Stimulated activated naive CD8-positive, alpha-beta T cell treated with anti-CD3 and anti-CD28 coated beads, Interleukin-15, Interleukin-2, amounts not matched to agents 100 U/mL and 50 U/mL, for 24 hours (primary cell): ENCODE data around the gene ASPSCR1.

Experiments used
- ATAC-seq: fragments of 150-1000 bp; cut with Tn5 transposase; one replicate; pipeline ENCODE4 v1.10.0; 2021
- DNase-seq: peaks from one replicate; pipeline ENCODE4 v3.0.0; 2021

The ASPSCR1 gene

DNA sequence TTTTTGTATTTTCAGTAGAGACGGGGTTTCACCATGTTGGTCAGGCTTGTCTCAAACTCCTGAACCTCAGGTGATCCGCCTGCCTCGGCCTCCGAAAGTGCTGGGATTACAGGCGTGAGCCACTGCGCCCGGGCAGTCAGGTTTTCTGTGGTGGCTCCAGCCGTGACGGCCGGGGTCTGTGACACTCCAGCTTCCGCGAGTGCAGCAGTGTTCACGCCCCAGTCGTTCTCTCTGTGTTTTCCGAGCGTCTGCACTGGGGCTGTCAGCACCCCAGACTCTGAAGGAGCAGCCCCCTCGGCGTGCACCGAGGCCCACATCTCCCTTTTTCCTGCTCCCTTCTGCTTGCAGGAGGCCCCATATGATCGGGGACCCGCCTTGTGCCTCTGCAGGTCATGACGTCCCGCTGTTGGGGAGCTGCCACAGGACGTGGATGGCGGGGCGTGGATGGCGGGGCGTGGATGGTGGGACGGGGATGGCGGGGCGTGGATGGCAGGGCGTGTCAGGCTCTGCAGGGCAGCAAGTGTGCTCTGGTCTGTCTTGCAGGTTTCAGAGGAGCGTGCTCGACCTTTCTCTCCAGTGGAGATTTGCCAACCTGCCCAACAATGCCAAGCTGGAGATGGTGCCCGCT is 5.7 kb downstream of the ASPSCR1 start:
- DNase-seq: no peak
- no peak for ATAC-seq

DNA sequence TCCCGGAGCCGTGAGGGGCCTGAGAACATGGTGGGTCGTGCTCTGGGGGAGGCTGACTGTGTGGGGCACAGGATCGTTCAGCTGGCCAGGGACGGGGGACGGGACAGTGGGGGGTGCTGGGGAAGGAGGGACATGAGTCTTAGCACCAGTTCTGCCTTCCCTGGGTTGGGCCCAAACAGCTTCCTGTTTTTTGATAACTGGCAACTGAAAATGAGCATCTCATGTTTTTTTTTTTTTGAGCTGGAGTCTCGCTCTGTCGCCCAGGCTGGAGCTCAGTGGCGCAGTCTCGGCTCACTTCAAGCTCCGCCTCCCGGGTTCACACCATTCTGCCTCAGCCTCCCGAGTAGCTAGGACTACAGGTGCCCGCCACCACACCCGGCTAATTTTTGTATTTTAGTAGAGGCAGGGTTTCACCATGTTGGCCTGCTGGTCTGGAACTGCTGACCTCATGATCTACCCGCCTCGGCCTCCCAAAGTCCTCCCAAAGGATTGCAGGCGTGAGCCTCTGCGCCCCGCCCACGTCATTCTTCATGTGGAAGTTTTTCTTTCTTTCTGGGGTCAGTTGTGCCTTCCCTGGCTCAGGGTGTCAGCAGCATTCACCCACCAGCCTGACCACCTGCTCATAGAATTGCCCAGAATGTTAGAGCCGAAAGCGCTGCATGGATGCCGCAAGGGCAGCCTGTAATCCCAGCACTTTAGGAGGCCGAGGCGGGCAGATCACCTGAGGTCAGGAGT is 6.4 kb downstream of the ASPSCR1 start:
- ATAC-seq: no peak
- DNase-seq: no peak

DNA sequence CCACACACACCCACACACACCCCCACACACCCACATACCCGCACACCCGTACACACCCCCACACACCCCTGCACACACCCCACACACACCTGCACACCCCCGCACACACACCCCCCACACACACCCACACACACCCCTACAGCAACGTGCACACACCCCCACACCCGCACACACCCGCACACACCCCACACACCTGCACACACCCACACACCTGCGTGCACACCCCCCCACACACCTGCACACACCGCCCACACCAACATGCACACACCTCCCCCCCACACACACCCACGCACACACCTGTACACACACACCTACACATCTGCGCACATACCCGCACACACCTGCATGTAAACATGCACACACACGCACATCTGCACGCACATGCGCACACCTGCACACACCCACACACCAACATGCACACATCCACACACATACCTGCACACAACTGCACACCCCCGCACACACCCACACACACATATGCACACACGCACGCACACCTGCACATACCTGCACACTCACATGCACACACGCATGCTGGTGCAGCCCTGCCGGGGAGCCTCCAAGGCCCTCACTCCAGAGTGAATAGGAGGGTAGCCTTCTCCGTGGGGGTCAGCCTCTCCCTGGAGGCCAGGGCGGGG is 7.5 kb downstream of the ASPSCR1 start:
- DNase-seq (no peak), ATAC-seq (no peak)

DNA sequence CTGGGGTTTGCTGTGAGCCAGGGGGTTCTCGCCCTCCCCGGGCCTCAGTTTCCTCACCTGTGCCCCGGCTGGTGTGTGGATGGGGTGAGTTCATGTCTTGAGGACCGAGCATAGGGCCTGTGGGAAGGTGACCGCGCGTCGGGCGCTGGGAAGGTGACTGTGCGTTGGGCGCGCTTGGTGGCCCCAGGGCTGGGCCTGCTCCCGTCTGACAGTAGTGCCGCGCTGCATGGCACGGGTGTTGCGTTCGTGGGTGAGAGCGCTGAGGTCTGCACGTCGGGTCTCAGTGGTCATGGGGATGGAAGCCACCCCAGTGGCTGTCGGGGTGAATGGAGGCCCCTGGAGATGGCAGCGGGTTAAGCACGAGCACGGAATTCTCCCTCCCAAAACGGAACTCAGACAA is 9.2 kb downstream of the ASPSCR1 start:
- ATAC-seq (no peak), DNase-seq (no peak)

DNA sequence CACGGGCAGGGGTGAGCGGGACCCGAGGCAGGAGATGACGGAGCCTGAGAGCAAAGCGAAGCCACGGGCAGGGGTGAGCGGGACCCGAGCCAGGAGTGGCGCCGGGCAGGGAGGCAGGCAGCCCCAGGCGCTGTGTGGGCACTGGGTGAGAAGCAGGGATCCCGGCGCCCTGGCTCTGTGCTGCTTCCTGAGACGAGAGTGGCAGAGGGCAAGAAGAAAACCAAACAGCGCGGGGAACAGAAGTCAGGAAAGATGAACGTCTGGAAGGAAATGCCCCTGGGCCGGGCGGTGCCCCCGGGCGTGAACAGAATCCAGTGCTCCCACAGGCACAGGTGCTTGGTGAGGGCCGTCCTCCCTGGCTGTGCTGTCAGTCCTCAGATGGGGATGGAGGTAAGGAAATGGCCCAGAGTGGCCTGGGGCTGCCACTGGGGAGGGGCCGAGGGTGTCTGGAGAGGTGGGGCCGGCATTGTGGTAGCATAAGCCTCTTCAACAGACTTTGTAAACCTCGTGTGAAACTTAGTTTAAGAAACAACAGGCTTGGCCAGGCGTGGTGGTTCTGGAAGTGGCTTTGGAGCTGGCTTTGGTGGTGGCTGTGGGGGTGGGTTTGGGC is 9.8 kb downstream of the ASPSCR1 start:
- no peak for DNase-seq
- ATAC-seq: no peak

DNA sequence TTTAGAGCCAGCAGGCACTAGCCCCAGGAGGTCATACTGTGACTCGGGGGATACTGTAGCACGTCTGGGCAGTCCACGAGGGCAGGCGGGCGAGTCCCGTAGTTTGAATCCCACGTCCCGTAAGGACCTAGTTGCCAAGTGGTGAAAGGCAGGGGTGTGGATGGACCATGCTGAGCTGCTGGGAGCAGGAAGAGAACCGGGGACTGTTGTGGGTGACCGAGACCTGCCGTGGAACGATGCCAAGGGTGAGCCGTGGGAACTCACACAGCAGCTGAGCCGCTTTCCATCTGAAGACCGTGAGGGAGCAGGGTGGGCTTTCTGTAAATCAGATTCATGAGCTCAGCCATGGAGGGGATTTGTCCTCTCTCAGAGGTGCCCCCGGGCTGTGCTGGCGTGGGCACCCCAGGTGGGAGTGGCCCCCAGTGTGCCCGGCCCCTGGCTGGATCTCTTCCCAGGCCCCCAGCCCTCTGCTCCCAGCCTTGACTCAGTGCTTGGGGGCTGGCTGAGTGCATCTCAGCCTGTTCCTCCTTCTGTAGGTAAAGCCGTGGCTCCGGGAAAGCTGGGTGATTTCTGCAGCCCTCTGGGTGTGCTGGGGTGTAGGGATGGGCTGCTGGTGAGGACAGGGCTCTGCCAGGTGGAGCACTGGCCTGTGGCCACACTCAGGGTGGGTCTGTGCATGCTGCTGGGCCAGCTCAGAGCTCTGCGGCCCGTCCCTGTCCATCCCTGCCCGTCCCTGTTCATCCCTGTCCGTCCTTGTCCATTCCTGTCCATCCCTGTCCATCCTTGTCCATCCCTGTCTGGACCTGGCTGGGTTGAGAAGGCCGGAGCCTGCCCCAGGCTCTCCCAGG is 13.6 kb downstream of the ASPSCR1 start:
- no peak for ATAC-seq
- no peak for DNase-seq

DNA sequence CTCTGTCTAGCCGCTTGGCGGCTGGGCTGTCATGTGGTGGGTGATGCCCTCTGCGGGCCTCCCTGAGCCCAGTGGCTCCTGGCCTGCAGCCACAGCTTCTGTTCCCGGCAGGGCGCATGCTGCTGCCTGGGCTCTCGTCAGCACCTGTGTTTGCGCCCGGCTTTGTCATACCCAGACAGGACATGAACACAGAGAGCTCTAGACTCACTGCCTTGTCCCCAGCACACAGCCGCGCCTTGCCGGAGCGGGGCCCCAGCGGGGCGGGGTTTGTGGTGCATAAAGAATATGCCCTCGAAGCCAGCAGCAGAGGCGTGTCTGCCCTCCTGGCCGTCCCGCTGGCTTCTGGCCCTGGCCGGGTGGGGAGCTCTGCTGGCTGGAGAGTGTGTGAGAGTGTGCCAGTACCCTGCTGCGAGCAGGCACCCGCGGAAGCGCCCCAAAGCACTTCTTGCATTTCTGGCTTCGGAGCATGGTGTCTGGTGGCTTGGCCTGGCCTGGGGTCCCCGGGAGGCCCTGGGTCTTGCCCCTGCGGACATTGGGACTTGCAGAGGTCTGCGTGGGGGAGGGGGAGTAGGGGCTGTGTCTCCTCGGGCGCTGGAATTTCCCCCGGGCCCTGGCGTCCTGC is 14.4 kb downstream of the ASPSCR1 start:
- ATAC-seq (no peak), DNase-seq (no peak)

DNA sequence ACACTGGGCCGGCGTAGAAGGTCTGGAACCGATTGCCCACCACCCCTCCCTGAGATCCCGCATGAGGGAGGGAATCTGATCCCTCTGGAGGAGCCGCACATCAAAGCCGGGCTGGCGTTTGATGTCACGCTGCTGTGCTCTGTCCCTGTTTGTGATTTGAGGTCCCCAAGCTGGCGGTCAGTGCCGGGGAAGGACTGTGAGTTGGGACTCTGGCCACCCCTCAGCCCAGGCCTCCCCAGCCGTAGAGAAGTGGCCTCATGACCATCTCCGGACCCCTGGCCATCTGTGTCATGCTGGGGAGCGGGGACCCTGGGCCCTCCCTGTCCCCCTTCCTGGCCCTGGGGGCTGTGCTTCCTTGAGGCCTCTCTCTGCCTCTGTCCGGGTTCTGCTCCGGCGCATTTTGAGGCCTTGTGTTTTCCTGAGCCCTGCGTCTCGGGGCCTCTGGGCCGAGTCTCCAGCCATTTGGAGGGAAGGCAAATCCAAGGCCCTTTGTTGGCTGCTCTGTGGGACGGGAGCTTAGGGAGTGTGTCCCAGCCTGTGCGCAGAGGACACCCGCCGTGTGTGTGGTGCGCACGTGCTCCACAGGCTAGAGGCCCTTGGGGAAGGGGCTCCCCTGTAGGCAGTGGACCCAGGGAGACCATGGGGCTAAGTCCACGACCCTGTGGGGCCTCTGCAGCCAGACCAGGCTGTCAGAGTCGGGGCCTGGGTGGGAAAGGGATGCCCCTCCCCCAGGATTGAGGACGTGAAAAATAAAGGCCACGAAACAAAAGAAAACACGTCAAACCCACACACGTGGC is 15.1 kb downstream of the ASPSCR1 start:
- no peak for ATAC-seq

DNA sequence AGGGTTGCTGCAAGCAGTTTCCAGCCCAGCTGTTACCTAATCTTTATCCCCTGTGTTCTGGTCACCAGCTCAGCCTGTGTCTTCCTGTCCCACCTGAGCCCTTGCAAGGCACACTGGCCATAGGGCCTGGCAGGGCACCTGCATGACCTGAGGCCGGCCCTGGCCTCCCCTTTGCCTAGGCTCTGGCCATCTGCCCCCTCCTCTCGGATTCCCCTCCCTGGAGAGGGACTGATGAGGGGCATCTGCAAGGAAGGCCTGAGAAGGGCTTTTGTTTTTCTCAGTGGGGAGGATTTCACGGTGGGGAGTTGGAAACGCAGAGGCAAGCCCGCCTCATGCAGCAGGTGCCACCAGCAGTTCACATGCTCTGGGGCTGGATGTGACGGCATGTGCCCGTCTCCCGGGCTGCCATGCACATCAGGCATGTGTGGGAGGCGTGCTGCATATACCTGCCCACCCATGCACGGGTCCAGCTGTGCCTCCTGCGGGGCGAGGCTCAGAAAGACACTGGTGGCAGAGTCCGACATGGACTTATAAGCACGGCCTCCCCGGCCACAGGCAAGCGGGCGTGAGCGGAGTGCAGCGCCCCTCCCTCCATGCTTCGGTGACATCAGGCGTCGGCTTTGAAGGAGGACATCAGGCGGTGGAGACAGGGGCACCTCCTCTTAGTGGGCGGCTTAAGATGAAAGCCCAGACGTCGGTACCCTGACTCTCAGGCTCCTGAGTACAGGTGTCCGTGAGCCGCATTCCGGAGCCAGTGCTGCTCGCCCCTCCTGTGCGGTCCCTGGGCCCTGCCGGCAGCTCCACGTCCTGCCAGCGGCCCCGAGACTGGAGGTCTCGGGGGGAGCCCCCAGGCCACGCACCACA is 16.5 kb downstream of the ASPSCR1 start:
- no peak for DNase-seq
- no peak for ATAC-seq

More for the DNA sequence above, 15.1 kb downstream of the ASPSCR1 start:
- no peak for DNase-seq

DNA sequence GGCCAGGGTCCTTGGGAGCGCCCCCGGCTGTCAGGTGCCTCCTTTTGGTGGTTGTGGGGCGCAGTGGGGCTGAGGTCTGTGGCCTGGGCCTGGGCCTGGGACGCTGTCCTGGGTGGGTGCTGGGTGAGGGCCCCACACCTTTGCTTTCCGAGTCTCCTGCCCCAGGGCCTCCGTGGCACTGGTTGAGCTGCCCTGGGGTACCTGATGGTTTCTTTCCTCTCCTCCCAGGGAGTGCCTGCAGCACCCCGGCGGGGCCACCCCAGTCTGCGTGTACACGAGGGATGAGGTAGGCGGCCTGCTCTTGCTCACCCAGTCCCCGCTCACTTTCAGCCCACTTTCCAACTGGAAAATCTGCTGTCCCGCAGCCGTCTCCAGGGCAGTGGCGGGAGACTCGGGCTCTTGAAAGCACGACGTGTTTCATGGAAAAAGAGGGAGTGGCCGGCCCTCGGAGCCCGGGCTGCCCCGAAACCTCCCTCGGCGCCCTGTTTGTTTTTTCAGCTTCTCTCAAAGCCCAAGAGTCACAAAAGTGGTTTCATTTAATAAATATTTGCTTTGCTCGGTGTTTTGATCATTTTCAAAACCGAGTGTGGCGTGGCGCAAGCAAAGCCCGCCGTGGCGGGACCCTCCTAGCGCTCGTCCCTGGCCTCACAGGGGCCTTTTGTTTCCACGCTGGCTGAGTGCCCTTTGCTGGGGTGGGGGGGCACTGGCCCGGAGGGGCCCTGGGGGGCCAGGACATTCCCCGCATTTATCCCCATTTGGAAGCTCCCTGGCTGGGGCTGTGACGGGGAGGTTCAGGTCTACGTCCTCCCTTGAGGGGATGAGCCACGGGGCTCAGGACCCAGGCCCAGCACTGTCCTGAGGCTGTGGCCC is 17.4 kb downstream of the ASPSCR1 start:
- DNase-seq (no peak), ATAC-seq (no peak)

DNA sequence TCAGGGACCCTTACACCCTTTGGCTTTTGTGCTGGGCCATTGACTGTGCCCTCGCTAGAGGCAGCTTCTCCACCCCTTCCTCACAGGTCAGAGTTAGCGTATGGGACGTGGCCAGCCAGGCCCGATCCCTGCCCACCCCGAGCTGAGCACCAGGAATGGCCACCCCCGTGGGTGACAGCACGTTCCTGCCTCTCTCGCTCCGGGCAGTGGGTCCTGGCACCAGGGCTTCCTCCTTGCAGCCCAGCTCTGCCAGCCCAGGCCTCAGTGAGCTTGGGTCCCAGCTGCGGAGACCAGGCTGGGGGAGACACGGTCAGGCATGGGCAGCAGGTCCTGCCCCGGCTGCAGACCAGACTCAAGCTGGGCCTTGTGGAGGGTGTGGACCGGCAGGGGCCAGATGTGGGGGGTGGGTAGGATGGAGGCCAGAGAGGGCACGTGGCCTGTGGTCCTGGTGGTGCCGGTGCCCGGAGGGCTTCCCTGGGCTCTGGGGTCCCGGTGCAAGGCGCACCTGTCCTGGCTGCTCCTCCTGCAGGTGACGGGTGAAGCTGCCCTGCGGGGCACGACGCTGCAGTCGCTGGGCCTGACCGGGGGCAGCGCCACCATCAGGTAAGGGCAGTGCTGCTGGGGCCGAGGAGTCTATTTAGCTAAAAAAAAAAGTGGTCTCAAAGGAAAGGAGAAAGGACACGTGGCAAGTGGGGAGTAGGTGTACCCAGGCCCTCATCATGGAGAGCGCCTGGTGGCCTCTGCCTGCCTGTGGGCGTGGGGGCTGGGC is 18.2 kb downstream of the ASPSCR1 start:
- DNase-seq (no peak), ATAC-seq (no peak)

DNA sequence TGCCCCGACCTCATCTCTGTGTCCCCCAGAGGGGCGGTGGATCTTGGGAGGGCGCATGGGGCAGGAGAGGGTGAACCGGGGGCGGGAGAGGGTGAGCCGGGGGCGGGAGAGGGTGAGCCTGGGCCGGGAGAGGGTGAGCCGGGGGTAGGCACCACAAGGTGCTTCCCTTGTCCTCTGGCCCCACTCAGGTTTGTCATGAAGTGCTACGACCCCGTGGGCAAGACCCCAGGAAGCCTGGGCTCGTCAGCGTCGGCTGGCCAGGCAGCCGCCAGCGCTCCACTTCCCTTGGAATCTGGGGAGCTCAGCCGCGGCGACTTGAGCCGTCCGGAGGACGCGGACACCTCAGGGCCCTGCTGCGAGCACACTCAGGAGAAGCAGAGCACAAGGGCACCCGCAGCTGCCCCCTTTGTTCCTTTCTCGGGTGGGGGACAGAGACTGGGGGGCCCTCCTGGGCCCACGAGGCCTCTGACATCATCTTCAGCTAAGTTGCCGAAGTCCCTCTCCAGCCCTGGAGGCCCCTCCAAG is 18.9 kb downstream of the ASPSCR1 start:
- DNase-seq: no peak
- ATAC-seq: no peak

DNA sequence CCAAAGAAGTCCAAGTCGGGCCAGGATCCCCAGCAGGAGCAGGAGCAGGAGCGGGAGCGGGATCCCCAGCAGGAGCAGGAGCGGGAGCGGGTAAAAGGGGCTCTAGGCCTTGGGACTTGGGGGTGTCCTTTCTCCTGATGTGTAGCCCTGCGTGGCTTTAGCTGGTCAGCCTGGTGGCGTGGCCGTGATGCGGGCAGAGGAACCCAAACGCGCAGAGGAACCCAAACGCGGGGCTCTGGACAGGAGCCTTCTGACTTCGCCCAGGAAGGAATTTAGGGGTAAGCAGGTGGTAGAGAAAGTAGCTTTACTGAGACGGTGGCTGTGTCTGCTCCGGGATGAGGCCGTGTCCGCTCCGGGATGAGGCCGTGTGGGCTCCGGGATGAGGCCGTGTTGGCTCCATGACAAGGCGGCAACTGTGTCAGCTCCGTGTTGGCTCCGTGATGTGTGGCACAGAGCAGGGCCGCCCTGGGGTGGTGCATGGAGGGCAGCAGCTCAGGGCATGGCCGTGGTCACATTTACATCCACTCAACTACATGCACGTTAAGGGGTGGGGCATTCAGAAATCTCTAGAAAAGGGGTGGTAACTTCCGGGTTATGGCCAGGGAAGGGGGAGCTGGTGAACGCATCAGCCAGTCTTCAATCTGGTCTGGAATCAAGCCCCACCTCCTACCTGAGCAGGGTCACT is 19.5 kb downstream of the ASPSCR1 start:
- no peak for DNase-seq
- ATAC-seq: no peak

DNA sequence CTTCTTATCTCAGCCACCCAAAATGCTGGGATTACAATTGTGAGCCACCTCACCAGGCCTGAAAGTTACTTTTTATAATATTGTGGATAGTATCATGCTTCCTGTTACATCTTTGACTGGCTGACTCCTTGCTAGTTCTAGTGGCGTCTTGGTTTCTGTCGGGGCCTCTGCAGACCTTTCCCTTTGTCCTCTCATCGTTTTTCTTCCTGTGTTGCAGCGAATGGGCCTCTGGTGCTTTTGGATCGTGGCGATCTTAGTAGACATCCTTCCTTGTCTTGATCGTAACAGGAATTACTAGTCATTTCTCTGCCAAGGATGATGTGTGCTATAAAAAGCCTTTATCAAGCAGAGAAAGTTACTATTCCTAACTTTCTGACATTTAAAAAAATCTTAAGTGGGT is 20.8 kb downstream of the ASPSCR1 start:
- no peak for ATAC-seq
- DNase-seq: no peak

DNA sequence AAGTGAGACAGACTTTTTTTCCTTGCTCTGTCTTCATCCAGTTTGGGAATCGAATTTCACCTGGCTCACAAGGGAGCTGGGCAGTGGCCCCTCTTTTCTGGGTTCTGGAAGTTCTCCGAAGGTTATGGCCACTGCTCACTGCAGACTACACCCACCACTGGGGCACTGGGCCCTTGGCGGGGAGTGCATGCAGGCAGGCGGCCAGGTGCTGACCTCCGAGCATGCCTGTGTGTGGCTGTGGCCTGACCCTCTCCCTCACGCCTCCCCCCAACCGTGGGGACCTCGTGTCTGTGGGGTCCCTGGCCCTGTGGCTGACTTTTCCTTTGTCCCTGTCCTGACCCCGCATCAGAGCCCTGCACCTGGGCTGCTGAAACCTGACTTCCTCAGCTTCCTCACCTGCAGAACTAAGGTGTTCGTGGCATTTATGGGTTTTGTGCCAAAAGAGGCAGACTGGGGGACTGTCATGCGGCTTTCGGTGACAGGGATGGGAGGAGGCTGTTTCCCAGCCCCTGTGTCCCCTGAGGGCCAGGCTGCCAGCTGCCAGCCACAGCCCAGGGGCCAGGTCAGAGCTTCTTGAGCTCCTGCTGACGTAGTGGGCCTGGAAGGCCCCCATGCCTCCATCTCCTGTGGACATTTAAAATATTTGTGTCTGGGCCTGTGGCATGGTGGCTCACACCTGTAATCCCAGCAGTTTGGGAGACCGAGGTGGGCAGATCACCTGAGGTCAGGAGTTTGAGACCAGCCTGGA is 21.4 kb downstream of the ASPSCR1 start:
- ATAC-seq: no peak

DNA sequence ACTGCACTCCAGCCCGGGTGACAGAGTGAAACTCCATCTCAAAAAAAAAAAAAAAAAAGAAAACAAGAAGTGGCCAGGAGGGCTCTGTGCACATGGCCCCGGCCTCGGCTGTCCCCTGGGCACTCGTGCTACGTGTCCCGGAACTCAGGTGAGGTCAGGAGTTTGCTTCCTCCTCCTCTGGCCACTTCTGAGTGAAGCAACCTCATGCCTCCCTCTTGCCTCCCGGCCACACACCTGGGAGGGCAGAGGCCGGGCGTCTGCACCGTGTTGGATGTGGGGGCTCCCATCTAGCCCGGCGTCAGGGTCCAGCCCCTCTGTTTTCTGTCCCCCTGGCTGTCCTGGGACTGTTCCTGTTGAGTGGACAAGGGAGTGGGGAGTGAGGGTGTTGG is 22.2 kb downstream of the ASPSCR1 start:
- DNase-seq: no peak
- ATAC-seq: no peak

More for the DNA sequence above, 21.4 kb downstream of the ASPSCR1 start:
- no peak for DNase-seq
